Ammon's horn (tissue), 1 donor: ENCODE results near the gene PCDH1.
"Not testable (repeated sequence)": the region's sequence is repeated elsewhere in the genome, so short reads cannot be mapped to it uniquely, and the experiment has no call there.

Experiments
- DNase-seq: peaks from one replicate; pipeline ENCODE4 v3.0.0-alpha.2; 2016; ENCODE audit warnings: low spot score

Gene PCDH1

GRCh38 chr5:141832131-141832530 lies 46.1 kb downstream of the PCDH1 start:
- DNase-seq, result no peak

- DNase-seq, result no peak
Observed at GRCh38 chr5:141828162-141828561, 50.0 kb downstream of the PCDH1 start.

- DNase-seq, result peak; percentile 34
Observed at GRCh38 chr5:141826674-141827073, 51.5 kb downstream of the PCDH1 start.

- DNase-seq, result peak; percentile 40
Observed at GRCh38 chr5:141825791-141826560, 52.2 kb downstream of the PCDH1 start.

- peak; percentile 72 for DNase-seq
Observed at GRCh38 chr5:141825241-141825671, 53.0 kb downstream of the PCDH1 start.

- no peak for DNase-seq
Observed at GRCh38 chr5:141824717-141825116, 53.5 kb downstream of the PCDH1 start.

GRCh38 chr5:141823056-141823455 lies 55.2 kb downstream of the PCDH1 start:
- DNase-seq, result no peak

GRCh38 chr5:141822144-141822543 lies 56.1 kb downstream of the PCDH1 start:
- DNase-seq, result no peak

GRCh38 chr5:141821430-141821925 lies 56.7 kb downstream of the PCDH1 start:
- DNase-seq, result peak; percentile 89

GRCh38 chr5:141820686-141821085 lies 57.5 kb downstream of the PCDH1 start:
- DNase-seq, result not testable (repeated sequence)

- DNase-seq, result no peak
Observed at GRCh38 chr5:141817631-141818030, 60.6 kb downstream of the PCDH1 start.

- DNase-seq, result peak; percentile 56
Observed at GRCh38 chr5:141816598-141817399, 61.4 kb downstream of the PCDH1 start.

GRCh38 chr5:141815796-141816180 lies 62.4 kb downstream of the PCDH1 start:
- no peak for DNase-seq

- DNase-seq, result no peak
Observed at GRCh38 chr5:141815051-141815795, 63.0 kb downstream of the PCDH1 start.

GRCh38 chr5:141814064-141814964 lies 63.9 kb downstream of the PCDH1 start:
- DNase-seq, result peak; percentile 51

GRCh38 chr5:141812512-141812911 lies 65.7 kb downstream of the PCDH1 start:
- no peak for DNase-seq

- DNase-seq, result peak; percentile 77
Observed at GRCh38 chr5:141811287-141812155, 66.7 kb downstream of the PCDH1 start.

GRCh38 chr5:141810702-141811101 lies 67.5 kb downstream of the PCDH1 start:
- DNase-seq, result no peak

GRCh38 chr5:141809380-141810096 lies 68.7 kb downstream of the PCDH1 start:
- no peak for DNase-seq

GRCh38 chr5:141808857-141809256 lies 69.4 kb downstream of the PCDH1 start:
- DNase-seq, result no peak
